Endothelial cell of umbilical vein (primary cell): ENCODE data around the gene ALOXE3. TPM values are rescaled to one million over a fixed set of nuclear protein-coding genes. Genes with fewer than 3 reads are reported as not detected.

Source experiments
- BruUV-seq: library from RNA; stranded (reverse); fragments of 400-500 nt; replicated peaks from 2 replicates; lab custom pipeline; 2021; lab: Mats Ljungman, UMichigan
- CTCF ChIA-PET: fragments of 300-600, 350-600 bp; sonication (Branson Sonifier 250); formaldehyde crosslinking; loops from one replicate; lab custom pipeline; 2021; ENCODE audit warnings: antibody characterized with exemption, inconsistent platforms; lab: Charles Lee
- POLR2A ChIA-PET: fragments of 300-600, 350-600 bp; sonication (Branson Sonifier 250); formaldehyde crosslinking; loops from one replicate; lab custom pipeline; 2021; ENCODE audit warnings: antibody characterized with exemption, inconsistent platforms; lab: Charles Lee
- DNase-seq: peaks from one replicate; pipeline ENCODE4 v3.0.0-alpha.2; 2011; ENCODE audit warnings: low read depth, low spot score
- FAIRE-seq: peaks from 2 replicates; lab custom pipeline; 2011; peaks lifted over from hg19 to GRCh38; lab: Jason Lieb, UNC
- H2AFZ ChIP-seq: 2 replicates; pipeline ENCODE4 v1.6.0; 2012; ENCODE audit warnings: low read depth, low read length, control low read depth, inconsistent platforms
- H3K27ac ChIP-seq: 2 replicates; pipeline ENCODE4 v1.5.1; 2011; ENCODE audit warnings: low read depth, mild to moderate bottlenecking, control low read depth, low read length, moderate library complexity; ENCODE audit not compliant: insufficient read depth
- H3K27me3 ChIP-seq, 2 experiments: 2 replicates each; pipeline versions ENCODE4 v1.6.0 to v1.6.1; 2011; ENCODE audit warnings: low read length in 2 of 2, mixed read lengths in 1 of 2; ENCODE audit not compliant: control insufficient read depth in 2 of 2, insufficient read depth in 2 of 2
- H3K36me3 ChIP-seq, 2 experiments: 2 replicates in 1 of 2; 3 replicates in 1 of 2; pipeline ENCODE4 v1.5.1; 2011; ENCODE audit warnings: low read length in 2 of 2, mild to moderate bottlenecking in 1 of 2, moderate library complexity in 1 of 2; ENCODE audit not compliant: control insufficient read depth in 2 of 2, insufficient read depth in 2 of 2; ENCODE audit errors: extremely low read depth in 1 of 2
- H3K4me1 ChIP-seq: 3 replicates; pipeline ENCODE4 v1.5.1; 2011; ENCODE audit warnings: mild to moderate bottlenecking, low read length; ENCODE audit not compliant: control insufficient read depth, insufficient read depth; ENCODE audit errors: extremely low read depth
- H3K4me2 ChIP-seq: 2 replicates; pipeline ENCODE4 v1.6.1; 2011; ENCODE audit warnings: low read length, control low read depth, mixed read lengths; ENCODE audit not compliant: insufficient read depth
- H3K4me3 ChIP-seq, 3 experiments: fragments of 200-600 bp in 1 of 3; sonication (generic), shearing (Covaris generic) in 1 of 3; replicated peaks in 1 of 3; 2 replicates each; pipeline ENCODE4 v1.5.1; 2011 to 2016; ENCODE audit warnings: control low read depth in 3 of 3, low read length in 3 of 3, mild to moderate bottlenecking in 2 of 3, inconsistent platforms in 1 of 3, low read depth in 1 of 3, moderate library complexity in 1 of 3; ENCODE audit not compliant: insufficient read depth in 1 of 3
- H3K79me2 ChIP-seq: 2 replicates; pipeline ENCODE4 v1.6.0; 2012; ENCODE audit warnings: low read length, inconsistent platforms; ENCODE audit not compliant: control insufficient read depth, insufficient read depth
- H3K9ac ChIP-seq: replicated peaks from 2 replicates; pipeline ENCODE3; 2011; ENCODE audit warnings: low read length, control low read depth; ENCODE audit not compliant: insufficient read depth; ENCODE audit errors: extremely low read depth
- H3K9me1 ChIP-seq: replicated peaks from 3 replicates; pipeline ENCODE4 v1.6.0; 2011; ENCODE audit warnings: mild to moderate bottlenecking, low read length; ENCODE audit not compliant: control insufficient read depth, insufficient read depth; ENCODE audit errors: extremely low read depth
- H3K9me3 ChIP-seq: replicated peaks from 2 replicates; pipeline ENCODE4 v1.5.1; 2012; ENCODE audit warnings: low read length, inconsistent platforms; ENCODE audit not compliant: control insufficient read depth, insufficient read depth
- H4K20me1 ChIP-seq: replicated peaks from 2 replicates; pipeline ENCODE3; 2011; ENCODE audit warnings: mild to moderate bottlenecking, low read length; ENCODE audit not compliant: control insufficient read depth, insufficient read depth; ENCODE audit errors: extremely low read depth
- CTCF ChIP-seq, 2 donors: IDR thresholded peaks; 1 replicate in 1 of 2; 2 replicates in 1 of 2; pipeline ENCODE4 v1.5.1; 2011; ENCODE audit warnings: low read length in 2 of 2, mild to moderate bottlenecking in 2 of 2, moderate library complexity in 2 of 2, control low read depth in 1 of 2, inconsistent platforms in 1 of 2, low read depth in 1 of 2; ENCODE audit not compliant: insufficient read depth in 1 of 2; ENCODE audit errors: extremely low read depth in 1 of 2
- GATA2 ChIP-seq: IDR thresholded peaks from 2 replicates; pipeline ENCODE4 v1.7.0; 2011; ENCODE audit warnings: low read depth, mild to moderate bottlenecking, moderate library complexity, mixed read lengths, low read length; ENCODE audit not compliant: insufficient read length, insufficient read depth
- MAX ChIP-seq: IDR thresholded peaks from 2 replicates; pipeline ENCODE4 v1.6.1; 2011; ENCODE audit not compliant: insufficient read depth, insufficient read length
- MYC ChIP-seq: IDR thresholded peaks from one replicate; pipeline ENCODE4 v1.6.1; 2011; ENCODE audit warnings: mild to moderate bottlenecking, low read depth, low read length
- POLR2AphosphoS5 ChIP-seq: IDR thresholded peaks from 2 replicates; pipeline ENCODE4 v1.6.1; 2012; ENCODE audit warnings: low read depth, mild to moderate bottlenecking, control low read depth, low read length, moderate library complexity; ENCODE audit not compliant: insufficient read depth
- dilution Hi-C: fragments of 300-500 bp; cut with MboI; formaldehyde crosslinking; loops from one replicate; pipeline ENCODE4 v1.15.0; 2019; ENCODE audit warnings: low sequenced_read_pairs; ENCODE audit not compliant: extremely low pct_ligation_motif_present
- intact Hi-C: fragments of 100-400 bp; cut with micrococcal nuclease; formaldehyde crosslinking; loops from one replicate; pipeline ENCODE4 v1.10.0; 2022
- polyA plus RNA-seq, 4 experiments: library from polyadenylated mRNA; depleted of rRNA in 3 of 4; stranded (reverse) in 3 of 4; unstranded in 1 of 4; fragments of >200 nt; gene quantifications; 2 replicates each; pipeline versions ENCODE4 v1.2.1 to v1.2.3, GENCODE V29; 2011 to 2012; ENCODE audit warnings: missing spikeins in 1 of 4
- total RNA-seq: library from RNA; stranded (reverse); gene quantifications from 2 replicates; pipeline ENCODE4 v1.2.3, GENCODE V29; 2021

The ALOXE3 gene
- total and polyA plus RNA-seq, 2 donors (not counting 3 experiments of a cell fraction or from before 2014, with no cell fraction given), result 0.01 TPM; not detected in 1

- no peak overlapping the region for H2AFZ ChIP-seq
- no TSS peak for BruUV-seq
- no peak for TF ChIP-seq CTCF (IDR thresholded peaks at IDR 0.05; ENCODE audit: extremely low read depth in 1 of 2, insufficient read depth in 1 of 2, low read depth in 1 of 2, low read length in 2 of 2)
- TF ChIP-seq GATA2, result no peak
- no peak for TF ChIP-seq MYC
- TF ChIP-seq POLR2AphosphoS5, result no peak
- TF ChIP-seq MAX, result no peak
- FAIRE-seq, result no peak
- H3K27me3 ChIP-seq, result peaks cover 29 to 37% of the 10 kb centered on the region in 2 experiments
- DNase-seq, result no peak
- H3K9me1 ChIP-seq, result no peaks in the 10 kb centered on the region
- no peaks in the 10 kb centered on the region for H3K9me3 ChIP-seq
- H3K4me2 ChIP-seq, result no peak overlapping the region
- H3K27ac ChIP-seq, result no peak overlapping the region
- CTCF ChIA-PET, result interaction anchor here (2.3 to 4.7 kb wide), 2 partner anchors 8 to 11 kb away, joined by 5 to 73 read pairs; no protein-coding TSS in a partner anchor
- H3K4me3 ChIP-seq, result no peak overlapping the region
- H3K79me2 ChIP-seq, result no peaks in the 10 kb centered on the region
- POLR2A ChIA-PET, result no interaction called here
- H3K36me3 ChIP-seq, result no peaks in the 10 kb centered on the region
- no peak overlapping the region for H3K9ac ChIP-seq
- dilution Hi-C loops (no loop called here), intact Hi-C loops (no loop called here)
- peaks cover 2% of the 10 kb centered on the region for H3K4me1 ChIP-seq
- no peaks in the 10 kb centered on the region for H4K20me1 ChIP-seq
Observed at GRCh38 chr17:8067806-8068205, 50.5 kb downstream of the ALOXE3 start.
